HG03025 (cell line): ENCODE data around the gene MISP.

Source experiments
- ATAC-seq: cut with Tn5 transposase; IDR thresholded peaks from one replicate; pipeline ENCODE4 v1.9.1; 2021; ENCODE audit warnings: mild to moderate bottlenecking, moderate library complexity; ENCODE audit not compliant: unreplicated experiment, low FRiP score

The MISP gene

GRCh38 chr19:769616-770015, 18.7 kb downstream of the MISP start:
- no peak for ATAC-seq

- ATAC-seq, result no peak
These were observed 20.4 kb downstream of the MISP start for GRCh38 chr19:771332-771785.

GRCh38 chr19:772063-772462, 21.2 kb downstream of the MISP start:
- ATAC-seq, result no peak

GRCh38 chr19:772730-773436, 22.0 kb downstream of the MISP start:
- no peak for ATAC-seq

GRCh38 chr19:776549-776948, 25.6 kb downstream of the MISP start:
- ATAC-seq, result no peak

- ATAC-seq, result no peak
These were observed 28.2 kb downstream of the MISP start for GRCh38 chr19:778910-779653.

GRCh38 chr19:780935-781334, 30.0 kb downstream of the MISP start:
- ATAC-seq, result no peak

GRCh38 chr19:781800-782184, 30.9 kb downstream of the MISP start:
- ATAC-seq, result no peak

- no peak for ATAC-seq
These were observed 31.4 kb downstream of the MISP start for GRCh38 chr19:782185-782877.

- no peak for ATAC-seq
These were observed 32.2 kb downstream of the MISP start for GRCh38 chr19:782878-783668.

GRCh38 chr19:784541-784940, 33.6 kb downstream of the MISP start:
- no peak for ATAC-seq

- ATAC-seq, result no peak
These were observed 36.6 kb downstream of the MISP start for GRCh38 chr19:787536-787935.

GRCh38 chr19:788686-788982, 37.7 kb downstream of the MISP start:
- ATAC-seq, result no peak

- ATAC-seq, result no peak
These were observed 38.2 kb downstream of the MISP start for GRCh38 chr19:788983-789700.

- no peak for ATAC-seq
These were observed 38.8 kb downstream of the MISP start for GRCh38 chr19:789701-790060.

- no peak for ATAC-seq
These were observed 40.2 kb downstream of the MISP start for GRCh38 chr19:791007-791566.

- ATAC-seq, result no peak
These were observed 40.8 kb downstream of the MISP start for GRCh38 chr19:791567-792305.

GRCh38 chr19:792306-792885, 41.5 kb downstream of the MISP start:
- no peak for ATAC-seq

GRCh38 chr19:793806-794205, 42.9 kb downstream of the MISP start:
- ATAC-seq, result no peak
